A549 (cell line): ENCODE data around the gene TMCC2.

Experiments used
- CTCF ChIP-seq: fragments of >200 bp; sonication (Bioruptor Twin); formaldehyde crosslinking; IDR thresholded peaks from 3 replicates; pipeline ENCODE4 v1.5.1; 2016
- ELK1 ChIP-seq: fragments of 150-350 bp; IDR thresholded peaks from 2 replicates; pipeline ENCODE4 v1.6.1; 2014; ENCODE audit warnings: low read depth, mild to moderate bottlenecking, low read length
- POLR2A ChIP-seq: IDR thresholded peaks from 2 replicates; pipeline ENCODE4 v1.6.1; 2012; ENCODE audit warnings: mild to moderate bottlenecking, low read length
- ZNF302 ChIP-seq: fragments of 250-450 bp; sonication (Bioruptor Pico); IDR thresholded peaks from 2 replicates; pipeline ENCODE4 v1.9.0; 2021; ENCODE audit warnings: inconsistent platforms, mild to moderate bottlenecking, moderate library complexity

- TF ChIP-seq CTCF (no peak), ELK1 (no peak), POLR2A (no peak), ZNF302 (CRISPR knock-in tag) (no peak)
Observed at GRCh38 chr1:205179842-205180241, 47.9 kb upstream of the TMCC2 start.
